ENCODE results near the gene RAB31.

Gene RAB31

DNA sequence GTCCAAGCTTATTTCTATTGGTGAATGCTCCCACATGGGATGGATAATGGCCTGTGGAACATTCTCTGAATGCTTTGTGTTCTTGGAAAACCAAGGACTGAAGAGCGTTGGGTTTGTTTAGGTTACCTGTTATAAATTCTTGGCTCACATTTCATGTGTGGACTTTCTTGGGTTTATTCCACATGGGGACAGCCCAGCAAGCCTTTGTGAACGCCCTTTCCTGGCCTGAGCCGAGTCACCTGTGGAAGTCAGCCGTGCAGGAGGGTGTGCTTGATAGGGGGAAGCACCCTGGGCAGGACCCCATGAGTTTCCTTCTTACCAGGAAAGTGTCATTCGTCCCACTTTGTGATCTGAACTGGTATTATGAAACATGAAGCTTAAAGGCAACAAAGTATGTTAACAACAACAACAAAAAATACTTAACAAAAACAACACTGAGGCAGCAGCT is 4.1 kb downstream of the RAB31 start:
- DNase-seq (ENCODE audit: low read depth, low spot score) = no peak

DNA sequence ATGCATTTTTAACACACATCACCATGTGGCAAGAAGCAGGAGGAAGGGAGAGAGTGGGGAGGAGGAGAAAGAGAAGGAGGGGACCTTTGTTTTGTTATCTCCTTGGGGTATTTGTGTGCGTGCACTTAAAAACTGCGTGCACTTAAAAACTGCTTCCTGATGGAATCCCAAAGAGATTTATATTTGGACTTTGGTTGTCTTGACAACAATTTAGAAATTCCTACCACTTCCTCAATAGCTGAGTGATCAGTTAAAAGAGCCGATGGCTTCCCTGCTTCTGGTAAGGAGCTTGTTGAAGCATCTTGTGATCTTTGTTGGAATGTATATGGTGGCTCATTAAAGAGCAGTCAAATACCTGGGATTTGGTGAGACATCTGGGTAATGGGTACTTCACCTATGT is 4.5 kb downstream of the RAB31 start:
- no peak for DNase-seq (ENCODE audit: low read depth, low spot score)

GRCh38 chr18:9714266-9715087 is 6.4 kb downstream of the RAB31 start:
- no peak for DNase-seq (ENCODE audit: low read depth, low spot score)

DNA sequence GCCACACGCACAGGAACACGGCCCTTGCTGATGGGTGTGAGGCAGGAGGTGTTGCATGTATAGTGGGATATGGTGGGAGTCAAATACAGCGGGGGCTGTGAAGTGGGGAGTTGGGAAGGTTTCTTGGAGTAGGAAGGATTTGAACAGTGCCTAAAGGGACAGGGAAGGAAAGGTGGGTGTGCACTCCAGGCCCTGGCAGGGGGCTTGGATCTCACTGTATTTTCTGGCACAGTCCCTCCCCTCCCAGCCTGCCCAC is 6.9 kb downstream of the RAB31 start:
- no peak for DNase-seq (ENCODE audit: low read depth, low spot score)

- DNase-seq (ENCODE audit: low read depth, low spot score) = no peak
Measured at GRCh38 chr18:9715978-9716774, 8.1 kb downstream of the RAB31 start.

GRCh38 chr18:9716780-9717563 is 8.9 kb downstream of the RAB31 start:
- DNase-seq (ENCODE audit: low read depth, low spot score) = no peak

- peak; percentile 74 for DNase-seq (ENCODE audit: low read depth, low spot score)
Measured at GRCh38 chr18:9719421-9719981, 11.4 kb downstream of the RAB31 start.

DNA sequence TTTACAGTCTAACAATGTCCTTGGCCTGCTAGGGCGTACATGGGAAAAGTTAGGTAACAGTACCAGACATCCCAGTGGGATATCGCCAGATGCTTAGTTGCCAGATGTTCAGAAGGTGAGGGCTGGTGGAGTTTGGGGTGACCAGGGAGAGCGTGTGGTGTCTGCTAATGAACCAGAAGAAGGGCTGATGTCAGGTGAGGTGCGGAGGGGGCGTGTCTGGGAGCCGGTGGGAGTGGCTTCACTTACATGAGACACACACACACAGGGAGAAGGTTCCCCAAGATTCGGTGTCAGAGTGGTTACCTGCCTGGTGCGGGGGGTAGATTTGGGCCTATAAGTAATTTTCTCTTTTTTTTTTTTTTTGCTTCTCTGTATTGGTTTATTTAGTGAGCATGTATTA is 12.2 kb downstream of the RAB31 start:
- no peak for DNase-seq (ENCODE audit: low read depth, low spot score)

- DNase-seq (ENCODE audit: low read depth, low spot score) = no peak
Measured at GRCh38 chr18:9721893-9722550, 13.9 kb downstream of the RAB31 start.

DNA sequence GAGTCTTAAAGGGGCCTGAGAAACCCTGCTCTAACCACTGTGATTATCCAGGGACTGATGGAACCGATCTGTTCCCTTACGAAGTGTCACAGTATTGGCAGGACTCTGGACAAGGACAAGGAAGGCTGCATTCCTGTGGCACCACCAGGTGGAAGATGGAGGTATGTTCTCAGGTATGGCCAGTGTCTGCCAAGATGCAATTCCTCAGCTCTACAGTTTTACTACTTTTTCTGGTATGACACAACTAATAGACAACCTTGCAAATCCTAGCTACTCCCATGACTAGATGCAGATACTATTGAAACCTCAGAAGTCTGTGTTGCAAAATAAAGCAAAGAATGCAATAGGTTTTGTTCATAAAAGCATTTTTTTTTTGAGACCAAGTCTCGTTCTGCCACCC is 14.6 kb downstream of the RAB31 start:
- DNase-seq (ENCODE audit: low read depth, low spot score) = no peak

GRCh38 chr18:9724797-9725585 is 16.9 kb downstream of the RAB31 start:
- DNase-seq (ENCODE audit: low read depth, low spot score) = no peak

DNA sequence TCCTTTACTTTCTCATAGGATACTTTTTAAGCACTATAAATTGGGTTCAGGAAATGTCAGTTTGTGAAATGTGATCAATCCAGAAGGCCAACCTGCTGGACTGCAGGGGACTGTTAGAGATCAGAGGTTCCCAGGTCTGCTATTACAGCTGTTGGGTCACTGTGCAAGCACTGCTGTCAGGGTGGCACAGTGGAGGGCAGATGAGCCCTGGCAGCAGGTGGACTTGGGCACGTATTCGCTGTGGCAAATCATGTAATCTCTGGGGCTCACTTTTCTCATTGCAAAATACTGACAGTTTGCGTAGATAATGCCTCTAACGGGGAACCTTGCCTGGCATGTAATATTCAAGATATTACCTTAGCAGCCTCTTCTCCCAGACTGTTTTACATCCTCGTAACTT is 18.1 kb downstream of the RAB31 start:
- DNase-seq (ENCODE audit: low read depth, low spot score) = no peak

DNA sequence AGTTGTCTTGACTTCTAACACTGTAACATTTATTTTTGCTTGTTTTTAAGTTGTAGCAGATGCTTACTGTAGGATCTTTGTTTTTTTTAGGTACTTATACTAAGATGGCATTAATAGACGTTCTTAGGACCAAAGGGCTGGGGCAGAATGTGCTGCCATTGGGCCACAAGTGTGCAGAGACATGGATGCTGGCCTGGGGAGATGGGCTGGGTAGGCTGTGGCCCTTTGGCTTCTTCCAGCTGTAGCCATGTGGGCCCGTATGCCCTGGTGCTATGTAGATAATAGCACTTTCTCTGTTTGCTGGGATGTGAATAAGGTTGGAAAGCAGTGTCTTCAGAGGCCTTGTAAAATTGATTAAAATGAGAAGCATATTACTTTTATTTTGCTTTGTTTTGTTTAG is 18.8 kb downstream of the RAB31 start:
- no peak for DNase-seq (ENCODE audit: low read depth, low spot score)

DNA sequence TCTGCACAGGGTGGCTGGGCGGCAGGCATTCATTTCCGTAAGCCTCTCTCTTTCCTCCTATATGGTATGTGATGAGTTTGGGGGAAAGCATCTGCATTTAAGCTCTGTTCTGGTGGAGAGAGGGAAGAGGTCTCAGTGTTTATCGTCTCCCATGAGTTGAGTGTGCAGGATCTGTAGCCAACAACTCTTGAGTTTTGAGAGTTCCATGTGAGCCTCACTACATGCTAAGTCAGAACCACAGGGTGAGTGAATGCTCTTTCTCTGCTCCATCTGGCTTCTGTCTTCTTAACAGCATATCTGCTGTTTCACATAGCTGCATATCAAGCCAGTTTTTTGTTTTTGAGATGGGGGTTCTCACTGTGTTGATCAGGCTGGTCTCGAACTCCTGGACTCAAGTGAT is 22.7 kb downstream of the RAB31 start:
- no peak for DNase-seq (ENCODE audit: low read depth, low spot score)

DNA sequence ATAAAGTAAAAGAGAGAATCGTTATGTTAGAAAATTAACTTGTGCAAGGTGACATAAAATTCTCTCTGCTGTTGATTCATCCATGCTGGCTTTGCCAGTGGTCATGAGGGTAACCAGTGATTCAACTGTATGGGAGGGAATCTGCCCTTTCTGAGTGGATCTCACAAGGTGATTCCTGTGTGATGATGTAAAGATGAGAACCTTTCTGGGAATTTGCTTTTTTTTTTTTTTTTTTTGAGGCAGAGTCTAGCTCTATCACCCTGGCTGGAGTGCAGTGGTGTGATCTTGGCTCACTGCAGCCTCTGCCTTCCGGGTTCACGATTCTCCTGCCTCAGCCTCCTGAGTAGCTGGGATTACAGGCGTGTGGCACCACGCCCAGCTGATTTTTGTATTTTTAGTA is 23.3 kb downstream of the RAB31 start:
- no peak for DNase-seq (ENCODE audit: low read depth, low spot score)

DNA sequence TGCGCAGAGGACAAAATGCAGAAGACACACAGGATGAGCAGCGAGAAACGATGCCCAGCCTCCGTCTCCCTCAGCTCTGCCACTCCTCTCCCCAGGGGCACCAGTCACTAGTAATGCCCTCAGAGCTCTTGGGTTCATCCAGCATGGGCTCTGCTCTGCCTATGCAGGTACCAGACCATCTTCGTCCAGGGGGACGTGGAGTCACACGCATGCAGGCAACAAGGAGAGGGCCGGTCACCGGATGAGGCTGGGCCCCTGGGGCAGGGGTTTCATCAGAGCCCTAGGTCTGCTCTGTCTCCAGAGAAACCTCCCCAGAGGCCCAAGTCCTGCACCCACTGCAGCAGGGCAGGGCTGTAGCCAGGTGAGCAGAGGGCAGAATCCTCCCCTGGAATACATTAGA is 23.9 kb downstream of the RAB31 start:
- no peak for DNase-seq (ENCODE audit: low read depth, low spot score)

DNA sequence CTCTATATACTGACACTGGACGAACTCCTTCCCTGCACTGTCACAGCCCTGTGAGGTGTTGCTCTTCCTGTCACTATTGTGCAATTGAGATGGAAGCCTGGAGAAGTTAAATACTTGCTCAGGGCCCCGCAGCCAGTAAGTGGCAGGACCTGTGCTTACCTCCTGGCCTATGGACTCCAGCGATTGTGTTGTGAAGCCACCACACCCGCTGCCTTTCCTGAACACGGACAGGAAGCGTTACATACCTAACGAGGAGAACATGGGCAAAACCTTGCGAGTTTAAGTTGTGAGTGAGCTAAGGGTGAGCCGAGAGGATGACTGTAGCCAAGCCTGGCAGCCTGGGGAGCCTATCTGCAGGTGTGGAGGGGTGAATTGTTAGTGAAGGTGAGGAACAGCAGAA is 26.1 kb downstream of the RAB31 start:
- DNase-seq (ENCODE audit: low read depth, low spot score) = no peak

DNA sequence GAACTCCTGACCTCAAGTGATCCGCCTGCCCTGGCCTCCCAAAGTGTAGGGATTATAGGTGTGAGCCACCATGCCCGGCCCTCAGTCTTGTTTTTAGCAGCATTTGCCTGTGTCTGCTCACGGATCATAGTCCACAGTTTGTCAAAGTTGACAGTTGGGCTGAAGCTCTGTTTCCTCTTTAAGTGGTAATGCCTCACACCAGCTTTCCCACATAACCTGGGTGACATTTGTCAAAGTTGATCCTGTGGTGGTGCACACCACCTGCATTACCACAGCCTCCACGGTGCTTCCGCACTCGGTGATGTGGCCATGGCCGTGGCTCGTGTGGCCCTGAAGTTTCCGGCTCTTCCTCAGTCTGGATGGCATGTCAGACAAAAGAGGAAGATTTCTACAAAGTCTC is 27.1 kb downstream of the RAB31 start:
- no peak for DNase-seq (ENCODE audit: low read depth, low spot score)

DNA sequence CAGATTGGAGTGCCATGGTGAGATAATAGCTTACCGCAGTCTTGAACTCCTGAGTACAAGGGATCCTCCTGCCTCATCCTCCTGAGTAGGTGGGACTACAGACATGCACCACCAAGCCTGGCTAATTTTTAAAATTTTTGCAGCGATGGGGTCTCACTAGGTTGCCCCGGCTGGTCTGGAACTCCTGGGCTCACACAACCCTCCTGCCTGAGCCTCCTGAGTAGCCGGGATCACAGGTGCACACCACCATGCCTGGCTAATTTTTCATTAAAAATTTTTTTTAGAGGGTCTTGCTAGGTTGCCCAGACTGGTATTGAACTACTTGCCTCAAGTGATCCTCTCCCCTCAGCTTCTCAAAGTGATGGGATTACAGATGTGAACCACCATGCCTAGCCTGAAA is 27.8 kb downstream of the RAB31 start:
- DNase-seq (ENCODE audit: low read depth, low spot score) = no peak

GRCh38 chr18:9736286-9736835 is 28.3 kb downstream of the RAB31 start:
- no peak for DNase-seq (ENCODE audit: low read depth, low spot score)

DNA sequence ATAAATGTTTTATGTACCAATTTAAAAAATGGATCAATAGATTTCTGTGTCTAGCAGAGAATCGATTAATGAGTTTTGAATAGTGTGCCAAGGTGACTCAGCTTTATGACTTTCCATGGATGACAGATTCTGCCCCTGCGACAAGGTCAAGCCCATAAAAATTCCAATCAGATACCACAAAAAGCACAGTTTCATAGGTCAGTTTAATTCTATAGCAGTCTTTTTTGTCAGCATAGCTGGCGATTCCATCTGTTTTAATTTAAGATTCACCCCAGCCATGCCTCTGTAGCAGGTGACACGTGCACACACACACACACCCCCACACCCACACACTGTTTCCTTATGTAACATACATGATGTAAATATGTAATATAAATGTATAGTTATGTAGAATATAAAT is 28.9 kb downstream of the RAB31 start:
- DNase-seq (ENCODE audit: low read depth, low spot score) = no peak

Measured in brain pericyte (primary cell).